HepG2 (cell line): ENCODE data around the gene WBP1. TPM values are rescaled to one million over a fixed set of nuclear protein-coding genes. Genes with fewer than 3 reads are reported as not detected.

Source experiments
- FLYWCH1 ChIP-seq: sonication (generic); formaldehyde crosslinking; IDR thresholded peaks from 2 replicates; pipeline ENCODE4 v1.8.1; 2023; ENCODE audit warnings: mild to moderate bottlenecking, missing genetic modification reagents
- KIAA2018 ChIP-seq: sonication (generic); formaldehyde crosslinking; IDR thresholded peaks from 2 replicates; pipeline ENCODE4 v1.5.0; 2020; ENCODE audit warnings: mild to moderate bottlenecking, missing genetic modification reagents, borderline replicate concordance
- MEIS2 ChIP-seq: sonication (generic); formaldehyde crosslinking; IDR thresholded peaks from 2 replicates; pipeline ENCODE4 v1.9.0; 2021; ENCODE audit warnings: mild to moderate bottlenecking, missing genetic modification reagents
- NCOA2 ChIP-seq: sonication (generic); formaldehyde crosslinking; IDR thresholded peaks from 2 replicates; pipeline ENCODE4 v1.8.0; 2022; ENCODE audit warnings: inconsistent platforms
- RFX5 ChIP-seq: IDR thresholded peaks from 2 replicates; pipeline ENCODE4 v1.6.1; 2011; ENCODE audit warnings: low read depth, low read length, improper control_type of control experiment
- SCMH1 ChIP-seq: sonication (generic); formaldehyde crosslinking; IDR thresholded peaks from 2 replicates; pipeline ENCODE4 v1.9.0; 2021; ENCODE audit warnings: missing genetic modification reagents, mild to moderate bottlenecking, borderline replicate concordance
- TGIF2 ChIP-seq: IDR thresholded peaks from 2 replicates; pipeline ENCODE4 v1.6.1; 2016; ENCODE audit warnings: control low read depth, missing compliant biosample characterization
- TOE1 ChIP-seq: sonication (generic); formaldehyde crosslinking; IDR thresholded peaks from 2 replicates; pipeline ENCODE4 v1.4.0; 2020; ENCODE audit warnings: mild to moderate bottlenecking, missing genetic modification reagents
- ZFP90 ChIP-seq: sonication (generic); formaldehyde crosslinking; IDR thresholded peaks from 2 replicates; pipeline ENCODE4 v1.8.0; 2022; ENCODE audit warnings: missing genetic modification reagents, mild to moderate bottlenecking, inconsistent platforms, borderline replicate concordance
- ZNF138 ChIP-seq: sonication (generic); formaldehyde crosslinking; IDR thresholded peaks from 2 replicates; pipeline ENCODE4 v1.5.0; 2020; ENCODE audit warnings: mild to moderate bottlenecking, low read depth, missing genetic modification reagents
- ZNF225 ChIP-seq: sonication (generic); formaldehyde crosslinking; IDR thresholded peaks from 2 replicates; pipeline ENCODE4 v1.4.0; 2020; ENCODE audit warnings: mild to moderate bottlenecking, missing genetic modification reagents
- ZNF562 ChIP-seq: sonication (generic); formaldehyde crosslinking; IDR thresholded peaks from 2 replicates; pipeline ENCODE4 v1.8.0; 2022; ENCODE audit warnings: missing genetic modification reagents, borderline replicate concordance
- ZNF891 ChIP-seq: sonication (generic); formaldehyde crosslinking; IDR thresholded peaks from 2 replicates; pipeline ENCODE4 v1.5.0; 2020; ENCODE audit warnings: mild to moderate bottlenecking, missing genetic modification reagents
- polyA plus RNA-seq, 8 experiments: library from polyadenylated mRNA; depleted of rRNA in 3 of 8; stranded (reverse) in 7 of 8; unstranded in 1 of 8; fragments of >200 nt; fragmentation: Illumina TruSeq in 4 of 8; extraction: Trizol in 4 of 8; gene quantifications; 2 replicates each; pipeline versions ENCODE4 v1.2.1 to v1.2.3, GENCODE V29; 2011 to 2016; ENCODE audit warnings: low read depth in 4 of 8, missing spikeins in 1 of 8, mixed read lengths in 1 of 8; ENCODE audit not compliant: insufficient read depth in 1 of 8
- total RNA-seq, 5 experiments: library from RNA; depleted of rRNA; stranded (reverse); fragments of >200 nt; fragmentation: Illumina TruSeq; extraction: Trizol; gene quantifications; 2 replicates each; pipeline ENCODE4 v1.2.3, GENCODE V29; 2016; ENCODE audit warnings: low read depth in 1 of 5
- TF ChIP-seq, protein P1 (sequence below): sonication (generic); formaldehyde crosslinking; conservative IDR thresholded peaks from 2 replicates; pipeline ENCODE4 v1.4.0; 2020; ENCODE audit warnings: mild to moderate bottlenecking, missing genetic modification reagents, moderate library complexity
- TF ChIP-seq, protein P2 (sequence below): sonication (generic); formaldehyde crosslinking; IDR thresholded peaks from 2 replicates; pipeline ENCODE4 v1.8.1; 2023; ENCODE audit warnings: missing genetic modification reagents, inconsistent platforms, borderline replicate concordance

Gene WBP1
- total and polyA plus RNA-seq, 2 of the 13 experiments (the other 11 are each of a cell fraction or from before 2014, with no cell fraction given) = 38.8 to 85.7 TPM

DNA sequence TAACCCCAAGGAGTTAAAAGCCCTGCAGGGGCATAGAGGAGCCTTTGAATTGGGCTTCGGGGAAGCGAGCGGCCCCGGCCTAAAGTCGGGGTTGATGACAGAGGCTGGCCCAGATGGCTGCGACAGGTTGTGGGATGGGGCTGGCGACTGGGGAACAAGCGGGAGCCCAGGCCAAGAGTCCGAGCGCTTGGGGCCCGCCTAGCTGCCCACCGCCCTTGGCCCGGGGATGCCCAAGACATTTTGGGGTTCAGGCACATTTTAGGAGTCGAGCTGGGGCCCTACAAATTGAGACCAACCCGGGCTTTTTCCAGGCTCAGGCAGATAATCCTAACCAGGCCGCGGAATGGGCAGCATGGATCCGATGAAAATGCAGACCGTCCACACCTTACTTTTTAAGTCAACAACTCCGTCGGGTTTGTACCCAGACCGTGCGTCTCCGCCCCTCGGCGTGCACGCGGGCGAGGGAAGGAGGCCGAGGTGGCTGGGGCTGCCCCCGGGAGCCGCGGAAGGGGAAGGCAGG lies 17.0 kb upstream of the WBP1 start (continued):
- TF ChIP-seq, protein P1, sequence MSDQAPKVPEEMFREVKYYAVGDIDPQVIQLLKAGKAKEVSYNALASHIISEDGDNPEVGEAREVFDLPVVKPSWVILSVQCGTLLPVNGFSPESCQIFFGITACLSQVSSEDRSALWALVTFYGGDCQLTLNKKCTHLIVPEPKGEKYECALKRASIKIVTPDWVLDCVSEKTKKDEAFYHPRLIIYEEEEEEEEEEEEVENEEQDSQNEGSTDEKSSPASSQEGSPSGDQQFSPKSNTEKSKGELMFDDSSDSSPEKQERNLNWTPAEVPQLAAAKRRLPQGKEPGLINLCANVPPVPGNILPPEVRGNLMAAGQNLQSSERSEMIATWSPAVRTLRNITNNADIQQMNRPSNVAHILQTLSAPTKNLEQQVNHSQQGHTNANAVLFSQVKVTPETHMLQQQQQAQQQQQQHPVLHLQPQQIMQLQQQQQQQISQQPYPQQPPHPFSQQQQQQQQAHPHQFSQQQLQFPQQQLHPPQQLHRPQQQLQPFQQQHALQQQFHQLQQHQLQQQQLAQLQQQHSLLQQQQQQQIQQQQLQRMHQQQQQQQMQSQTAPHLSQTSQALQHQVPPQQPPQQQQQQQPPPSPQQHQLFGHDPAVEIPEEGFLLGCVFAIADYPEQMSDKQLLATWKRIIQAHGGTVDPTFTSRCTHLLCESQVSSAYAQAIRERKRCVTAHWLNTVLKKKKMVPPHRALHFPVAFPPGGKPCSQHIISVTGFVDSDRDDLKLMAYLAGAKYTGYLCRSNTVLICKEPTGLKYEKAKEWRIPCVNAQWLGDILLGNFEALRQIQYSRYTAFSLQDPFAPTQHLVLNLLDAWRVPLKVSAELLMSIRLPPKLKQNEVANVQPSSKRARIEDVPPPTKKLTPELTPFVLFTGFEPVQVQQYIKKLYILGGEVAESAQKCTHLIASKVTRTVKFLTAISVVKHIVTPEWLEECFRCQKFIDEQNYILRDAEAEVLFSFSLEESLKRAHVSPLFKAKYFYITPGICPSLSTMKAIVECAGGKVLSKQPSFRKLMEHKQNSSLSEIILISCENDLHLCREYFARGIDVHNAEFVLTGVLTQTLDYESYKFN (CRISPR knock-in tag) = no peak
- TF ChIP-seq, protein P2, sequence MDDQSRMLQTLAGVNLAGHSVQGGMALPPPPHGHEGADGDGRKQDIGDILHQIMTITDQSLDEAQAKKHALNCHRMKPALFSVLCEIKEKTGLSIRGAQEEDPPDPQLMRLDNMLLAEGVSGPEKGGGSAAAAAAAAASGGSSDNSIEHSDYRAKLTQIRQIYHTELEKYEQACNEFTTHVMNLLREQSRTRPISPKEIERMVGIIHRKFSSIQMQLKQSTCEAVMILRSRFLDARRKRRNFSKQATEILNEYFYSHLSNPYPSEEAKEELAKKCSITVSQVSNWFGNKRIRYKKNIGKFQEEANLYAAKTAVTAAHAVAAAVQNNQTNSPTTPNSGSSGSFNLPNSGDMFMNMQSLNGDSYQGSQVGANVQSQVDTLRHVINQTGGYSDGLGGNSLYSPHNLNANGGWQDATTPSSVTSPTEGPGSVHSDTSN = peak; percentile 15; the same call in 1 of the 2 replicates
- TF ChIP-seq SCMH1 (CRISPR knock-in tag) (no peak), KIAA2018 (CRISPR knock-in tag) (no peak), ZFP90 (CRISPR knock-in tag) (no peak), TGIF2 (CRISPR knock-in tag) (no peak; the same call in 1 of the 2 replicates), ZNF891 (CRISPR knock-in tag) (no peak), ZNF138 (CRISPR knock-in tag) (no peak), TOE1 (CRISPR knock-in tag) (no peak), RFX5 (no peak), MEIS2 (CRISPR knock-in tag) (no peak), ZNF225 (CRISPR knock-in tag) (no peak), FLYWCH1 (CRISPR knock-in tag) (no peak), NCOA2 (CRISPR knock-in tag) (no peak), ZNF562 (CRISPR knock-in tag) (no peak)
